COR-L47 (cell line): ENCODE measurements around the gene C15orf61.
A peak's percentile ranks its signal among the peaks of the same experiment; 100 is the strongest.

Experiments
- DNase-seq: peaks from one replicate; lab custom pipeline; 2025; lab: John Stamatoyannopoulos, UW

C15orf61 gene

GRCh38 chr15:67512933-67513714 is 7.8 kb upstream of the C15orf61 start:
- DNase-seq, result no peak

- DNase-seq, result no peak
Observed at GRCh38 chr15:67515090-67515489, 5.8 kb upstream of the C15orf61 start.

GRCh38 chr15:67515557-67515956 is 5.4 kb upstream of the C15orf61 start:
- DNase-seq, result no peak

GRCh38 chr15:67520321-67521028 is 456 bp upstream of the C15orf61 start:
- DNase-seq, result no peak

- no peak for DNase-seq
Observed at GRCh38 chr15:67521783-67522568, 1.0 kb downstream of the C15orf61 start.

GRCh38 chr15:67523330-67523729 is 2.4 kb downstream of the C15orf61 start:
- DNase-seq, result no peak

GRCh38 chr15:67524235-67524634 is 3.3 kb downstream of the C15orf61 start:
- DNase-seq, result no peak

- no peak for DNase-seq
Observed at GRCh38 chr15:67528513-67528912, 7.6 kb downstream of the C15orf61 start.

- no peak for DNase-seq
Observed at GRCh38 chr15:67531379-67531914, 10.5 kb downstream of the C15orf61 start.

- DNase-seq, result no peak
Observed at GRCh38 chr15:67533873-67534272, 12.9 kb downstream of the C15orf61 start.

GRCh38 chr15:67534360-67534759 is 13.4 kb downstream of the C15orf61 start:
- DNase-seq, result no peak

- DNase-seq, result no peak
Observed at GRCh38 chr15:67537771-67538170, 16.8 kb downstream of the C15orf61 start.

- DNase-seq, result peak; percentile 81
Observed at GRCh38 chr15:67542420-67543347, 21.8 kb downstream of the C15orf61 start, which contains the start of gene MAP2K5. Gene MAP2K5, plus strand, starts transcription at chr15:67542703. Its CDS starts 633 bp downstream, at chr15:67543336.

- DNase-seq, result no peak
Observed at GRCh38 chr15:67543348-67543718, 22.4 kb downstream of the C15orf61 start.

GRCh38 chr15:67544475-67544874 is 23.5 kb downstream of the C15orf61 start:
- no peak for DNase-seq

- no peak for DNase-seq
Observed at GRCh38 chr15:67545864-67546263, 24.9 kb downstream of the C15orf61 start.

GRCh38 chr15:67547064-67547463 is 26.1 kb downstream of the C15orf61 start:
- no peak for DNase-seq

GRCh38 chr15:67547836-67548235 is 26.9 kb downstream of the C15orf61 start:
- no peak for DNase-seq

- DNase-seq, result no peak
Observed at GRCh38 chr15:67548236-67548852, 27.4 kb downstream of the C15orf61 start.

- peak; percentile 82 for DNase-seq
Observed at GRCh38 chr15:67548862-67549651, 28.1 kb downstream of the C15orf61 start.
